Activated CD4-positive, alpha-beta T cell treated with anti-CD3 and anti-CD28 coated beads, Interleukin-2, Interleukin-6, amounts not matched to agents 100 ng/mL and 50 ng/mL, durations not matched to agents 16 hours and 8 hours (primary cell): ENCODE measurements around the gene PTPRA.
A peak's percentile ranks its signal among the peaks of the same experiment; 100 is the strongest.
"Not testable (repeated sequence)": the region's sequence is repeated elsewhere in the genome, so short reads cannot be mapped to it uniquely, and the experiment has no call there.

Experiments
- DNase-seq: peaks from one replicate; pipeline ENCODE4 v3.0.0-alpha.2; 2020

PTPRA gene

DNA sequence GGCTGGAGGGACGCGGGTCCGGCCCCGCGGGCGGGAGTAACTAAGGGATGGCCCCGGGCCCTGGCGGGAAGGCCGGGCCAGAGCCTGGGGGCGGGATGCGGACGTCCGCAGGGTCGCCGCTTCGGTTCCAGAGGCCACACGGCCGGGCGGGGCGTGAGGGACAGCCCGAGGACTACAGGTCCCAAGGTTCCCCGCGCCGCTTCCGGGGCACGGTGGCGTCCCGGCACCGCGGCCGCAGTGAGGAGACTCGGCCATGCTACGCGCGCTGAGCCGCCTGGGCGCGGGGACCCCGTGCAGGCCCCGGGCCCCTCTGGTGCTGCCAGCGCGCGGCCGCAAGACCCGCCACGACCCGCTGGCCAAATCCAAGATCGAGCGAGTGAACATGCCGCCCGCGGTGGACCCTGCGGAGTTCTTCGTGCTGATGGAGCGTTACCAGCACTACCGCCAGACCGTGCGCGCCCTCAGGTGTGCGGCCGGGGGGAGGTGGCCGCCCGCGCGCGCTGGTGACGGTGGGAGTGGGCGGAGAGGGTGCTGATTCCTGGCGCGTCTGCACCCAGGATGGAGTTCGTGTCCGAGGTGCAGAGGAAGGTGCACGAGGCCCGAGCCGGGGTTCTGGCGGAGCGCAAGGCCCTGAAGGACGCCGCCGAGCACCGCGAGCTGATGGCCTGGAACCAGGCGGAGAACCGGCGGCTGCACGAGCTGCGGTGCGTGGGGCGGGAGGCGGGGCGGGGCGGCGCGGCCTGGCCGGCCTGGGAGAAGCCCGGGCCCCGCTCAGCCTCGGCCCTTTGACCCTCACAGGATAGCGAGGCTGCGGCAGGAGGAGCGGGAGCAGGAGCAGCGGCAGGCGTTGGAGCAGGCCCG is 172.8 kb downstream of the PTPRA start, which contains the start of gene MRPS26:
MRPS26 (plus strand) TSS at position 237 of the 861 bp plus-strand sequence; CDS start at position 254, 17 bp downstream.
- peak; percentile 93 for DNase-seq

DNA sequence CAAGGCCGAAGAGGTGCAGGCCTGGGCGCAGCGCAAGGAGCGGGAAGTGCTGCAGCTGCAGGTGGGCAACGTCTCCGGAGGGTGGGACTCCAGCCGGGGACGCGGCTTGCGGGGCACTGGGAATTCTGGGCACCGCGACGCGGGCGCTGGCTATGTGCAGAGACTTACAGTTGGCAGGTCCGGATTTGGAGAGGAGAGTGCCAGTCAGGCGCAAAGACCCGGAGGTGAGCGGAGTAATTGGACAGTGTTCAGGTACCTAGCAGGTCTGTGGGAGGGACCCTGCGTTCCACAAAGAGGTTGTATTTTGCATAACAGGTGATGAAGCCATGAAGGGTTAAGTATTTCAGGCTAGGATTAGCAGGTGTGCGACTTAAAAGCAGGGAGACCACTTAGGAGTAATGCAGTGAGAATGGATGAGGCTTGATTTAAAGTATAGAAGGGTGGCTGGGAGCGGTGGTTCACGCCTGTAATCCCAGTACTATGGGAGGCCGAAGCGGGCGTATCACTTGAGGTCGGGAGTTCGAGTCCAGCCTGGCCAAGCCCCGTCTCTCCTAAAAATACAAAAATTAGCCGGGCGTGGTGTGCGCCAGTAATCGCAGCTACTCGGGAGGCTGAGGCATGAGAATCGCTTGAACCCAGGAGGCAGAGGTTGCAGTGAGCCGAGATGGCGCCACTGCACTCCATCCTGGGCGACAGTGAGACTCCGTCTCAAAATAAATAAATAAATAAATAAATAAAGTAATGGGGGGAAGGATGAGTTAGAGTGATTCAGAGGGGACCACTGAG is 173.6 kb downstream of the PTPRA start:
- peak; percentile 28 for DNase-seq

DNA sequence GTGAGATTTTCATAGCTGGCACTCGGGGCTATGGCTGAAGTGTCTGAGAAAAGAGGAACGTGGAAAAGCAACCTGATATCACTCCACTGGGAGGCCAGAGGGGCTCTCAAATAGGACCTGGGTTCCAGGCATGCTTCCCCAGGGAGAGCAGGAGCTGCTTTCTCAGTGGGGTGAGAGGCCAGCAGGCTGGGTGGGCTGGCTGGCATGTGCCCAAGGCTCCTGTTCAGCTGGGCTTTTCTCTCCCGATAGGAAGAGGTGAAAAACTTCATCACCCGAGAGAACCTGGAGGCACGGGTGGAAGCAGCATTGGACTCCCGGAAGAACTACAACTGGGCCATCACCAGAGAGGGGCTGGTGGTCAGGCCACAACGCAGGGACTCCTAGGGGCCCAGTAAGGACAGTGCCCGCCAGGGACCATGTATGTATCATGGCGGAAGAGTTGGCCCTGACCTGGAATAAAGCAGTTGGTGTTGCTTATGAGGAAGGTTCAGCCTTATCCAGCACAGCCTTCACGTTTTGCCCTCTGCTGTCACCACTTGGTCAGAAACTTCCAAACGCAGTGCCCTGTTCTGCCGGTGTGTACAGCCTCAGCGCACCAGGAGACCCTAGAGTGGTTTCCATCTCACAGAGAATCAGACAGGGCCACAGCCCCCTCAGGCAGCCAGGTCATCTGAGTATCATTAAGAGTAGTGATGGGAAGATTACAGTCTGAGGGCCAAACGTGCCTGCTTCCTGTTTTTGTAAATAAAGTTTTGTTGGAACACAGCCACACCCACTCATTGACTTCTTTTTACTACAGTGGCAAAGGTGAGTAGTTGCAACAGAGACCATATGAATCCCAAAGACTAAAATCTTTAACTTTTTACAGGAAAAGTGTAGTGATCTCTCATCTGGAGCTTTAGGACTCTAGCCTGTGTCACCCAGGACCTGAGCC is 174.5 kb downstream of the PTPRA start:
- no peak for DNase-seq

DNA sequence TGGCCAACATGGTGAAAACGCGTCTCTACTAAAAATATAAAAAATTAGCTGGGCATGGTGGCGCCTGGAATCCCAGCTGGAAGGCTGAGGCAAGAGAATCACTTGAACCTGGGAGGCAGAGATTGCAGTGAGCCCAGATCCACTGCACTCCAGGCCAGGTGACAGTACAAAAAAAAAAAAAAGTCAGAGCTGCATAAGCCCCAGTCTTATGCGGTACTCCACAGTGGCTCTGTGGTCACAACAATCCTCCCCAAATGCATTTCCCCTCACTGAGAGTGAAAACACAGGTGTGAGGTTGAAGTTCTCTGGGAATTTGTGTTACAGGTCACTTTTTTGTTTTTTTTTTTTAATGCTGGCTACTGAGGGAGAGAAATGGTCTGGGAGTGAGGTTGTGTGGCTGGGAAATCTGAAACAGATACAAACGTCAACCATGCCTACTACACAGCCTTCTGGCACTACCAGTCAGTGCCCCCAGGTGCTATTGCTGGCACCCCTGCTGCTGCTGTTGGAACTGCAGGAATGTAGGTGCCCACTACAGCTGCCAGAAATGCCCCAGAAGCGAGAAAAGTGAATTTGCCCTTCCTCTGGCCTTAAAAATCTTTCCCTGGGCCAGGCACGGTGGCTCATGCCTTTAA is 178.2 kb downstream of the PTPRA start:
- DNase-seq: no peak

GRCh38 chr20:3059489-3059888 is 186.2 kb downstream of the PTPRA start:
- no peak for DNase-seq

GRCh38 chr20:3064119-3064518 is 190.8 kb downstream of the PTPRA start:
- not testable (repeated sequence) for DNase-seq

GRCh38 chr20:3067139-3068014 is 194.1 kb downstream of the PTPRA start:
- no peak for DNase-seq

DNA sequence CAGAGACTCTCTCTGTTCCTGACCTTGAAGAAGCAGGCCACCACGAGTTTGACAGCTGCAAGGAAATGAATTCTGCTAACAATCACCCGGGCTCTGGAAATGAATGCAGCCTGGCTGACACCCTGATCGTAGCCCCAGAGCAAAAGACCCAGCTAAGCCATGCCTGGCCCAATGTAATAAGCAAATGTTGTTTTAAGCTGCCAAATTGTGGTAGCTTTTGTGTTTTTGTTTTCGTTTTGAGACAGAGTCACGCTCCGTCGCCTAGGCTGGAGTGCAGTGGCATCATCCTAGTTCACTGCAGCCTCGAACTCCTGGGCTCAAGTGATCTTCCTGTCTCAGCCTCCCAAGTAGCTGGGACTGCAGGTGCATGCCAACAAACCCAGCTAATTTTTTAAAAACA is 194.8 kb downstream of the PTPRA start:
- no peak for DNase-seq

DNA sequence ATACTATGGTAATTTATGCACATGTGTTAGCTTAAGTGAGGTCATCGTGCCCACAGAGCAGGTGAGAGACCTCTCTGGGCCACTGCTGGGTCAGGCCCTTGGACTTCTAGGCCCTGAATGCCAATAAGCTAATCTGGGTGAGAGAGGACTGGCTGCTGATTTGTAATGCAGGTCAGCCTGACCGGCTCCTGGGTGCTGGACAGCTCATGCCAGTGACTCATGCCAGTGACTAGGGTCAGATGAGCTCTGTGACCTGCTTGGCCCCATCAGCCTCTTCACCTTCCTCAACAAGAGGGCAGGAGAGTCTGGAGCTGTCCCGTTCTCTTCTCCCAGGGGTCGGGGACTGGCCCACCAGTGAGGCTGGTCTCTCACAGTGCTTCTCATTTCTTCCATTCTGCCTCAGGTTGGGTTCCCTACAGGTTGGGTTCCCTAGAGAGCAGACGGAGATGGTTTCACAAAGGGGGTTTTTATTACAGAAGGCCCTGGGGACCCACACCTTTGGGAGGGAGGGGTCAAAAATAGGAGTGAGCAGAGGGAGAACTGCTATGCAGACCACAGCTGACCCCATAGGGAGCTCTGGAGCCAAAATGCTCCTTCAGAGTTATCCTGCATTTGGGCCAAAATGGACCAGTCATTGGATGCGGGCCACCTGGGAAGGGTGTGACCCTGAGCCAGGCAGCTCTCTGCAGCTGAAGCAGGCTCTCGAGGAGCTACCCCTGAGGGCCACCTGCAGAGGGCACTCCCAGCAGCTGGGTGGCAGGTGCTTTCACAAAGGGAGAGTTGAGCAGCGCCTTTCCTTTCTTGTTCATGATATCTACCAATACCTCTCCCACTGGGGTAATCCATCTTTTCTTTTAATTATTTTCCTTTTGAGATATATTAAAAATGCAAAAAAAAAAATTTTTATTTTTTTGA is 196.0 kb downstream of the PTPRA start:
- DNase-seq: no peak

GRCh38 chr20:3070725-3071124 is 197.4 kb downstream of the PTPRA start:
- no peak for DNase-seq

DNA sequence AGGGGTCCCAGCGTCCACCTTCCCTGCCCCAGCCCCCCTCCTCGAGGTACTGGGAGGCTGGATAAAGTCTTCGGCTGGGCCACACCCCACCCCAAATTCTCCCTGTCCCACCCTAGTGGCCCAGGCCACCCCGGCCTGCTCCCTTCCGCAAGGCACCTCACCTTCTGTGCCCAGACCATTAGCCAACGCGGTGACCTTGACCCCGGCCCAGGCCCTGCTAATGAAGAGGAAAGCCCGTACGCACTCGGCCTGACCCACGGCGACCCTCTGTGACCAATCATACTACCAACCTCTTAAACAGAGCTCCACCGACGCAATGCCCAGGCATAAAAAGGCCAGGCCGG is 198.0 kb downstream of the PTPRA start:
- DNase-seq: no peak

DNA sequence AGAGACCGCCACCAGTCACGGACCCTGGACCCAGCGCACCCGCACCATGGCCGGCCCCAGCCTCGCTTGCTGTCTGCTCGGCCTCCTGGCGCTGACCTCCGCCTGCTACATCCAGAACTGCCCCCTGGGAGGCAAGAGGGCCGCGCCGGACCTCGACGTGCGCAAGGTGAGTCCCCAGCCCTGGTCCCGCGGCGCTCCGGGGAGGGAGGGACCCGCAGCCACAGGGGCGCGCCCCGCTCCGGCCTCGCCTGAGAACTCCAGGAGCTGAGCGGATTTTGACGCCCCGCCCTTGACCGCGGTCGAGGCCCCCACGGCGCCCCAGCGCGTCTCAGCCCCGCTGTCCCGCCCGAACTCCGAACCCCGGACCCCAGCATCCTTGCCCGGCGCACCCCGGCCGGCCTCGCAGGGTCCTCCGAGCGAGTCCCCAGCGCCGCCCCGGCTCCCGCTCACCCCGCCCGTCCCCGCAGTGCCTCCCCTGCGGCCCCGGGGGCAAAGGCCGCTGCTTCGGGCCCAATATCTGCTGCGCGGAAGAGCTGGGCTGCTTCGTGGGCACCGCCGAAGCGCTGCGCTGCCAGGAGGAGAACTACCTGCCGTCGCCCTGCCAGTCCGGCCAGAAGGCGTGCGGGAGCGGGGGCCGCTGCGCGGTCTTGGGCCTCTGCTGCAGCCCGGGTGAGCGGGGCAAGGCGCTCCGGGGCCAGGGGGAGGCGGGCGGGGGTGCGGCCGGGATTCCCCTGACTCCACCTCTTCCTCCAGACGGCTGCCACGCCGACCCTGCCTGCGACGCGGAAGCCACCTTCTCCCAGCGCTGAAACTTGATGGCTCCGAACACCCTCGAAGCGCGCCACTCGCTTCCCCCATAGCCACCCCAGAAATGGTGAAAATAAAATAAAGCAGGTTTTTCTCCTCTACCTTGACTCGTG is 198.6 kb downstream of the PTPRA start, which contains the start of gene OXT:
OXT (plus strand) TSS at position 11 of the 920 bp plus-strand sequence; CDS start at position 47, 36 bp downstream.
- peak; percentile 62 for DNase-seq

DNA sequence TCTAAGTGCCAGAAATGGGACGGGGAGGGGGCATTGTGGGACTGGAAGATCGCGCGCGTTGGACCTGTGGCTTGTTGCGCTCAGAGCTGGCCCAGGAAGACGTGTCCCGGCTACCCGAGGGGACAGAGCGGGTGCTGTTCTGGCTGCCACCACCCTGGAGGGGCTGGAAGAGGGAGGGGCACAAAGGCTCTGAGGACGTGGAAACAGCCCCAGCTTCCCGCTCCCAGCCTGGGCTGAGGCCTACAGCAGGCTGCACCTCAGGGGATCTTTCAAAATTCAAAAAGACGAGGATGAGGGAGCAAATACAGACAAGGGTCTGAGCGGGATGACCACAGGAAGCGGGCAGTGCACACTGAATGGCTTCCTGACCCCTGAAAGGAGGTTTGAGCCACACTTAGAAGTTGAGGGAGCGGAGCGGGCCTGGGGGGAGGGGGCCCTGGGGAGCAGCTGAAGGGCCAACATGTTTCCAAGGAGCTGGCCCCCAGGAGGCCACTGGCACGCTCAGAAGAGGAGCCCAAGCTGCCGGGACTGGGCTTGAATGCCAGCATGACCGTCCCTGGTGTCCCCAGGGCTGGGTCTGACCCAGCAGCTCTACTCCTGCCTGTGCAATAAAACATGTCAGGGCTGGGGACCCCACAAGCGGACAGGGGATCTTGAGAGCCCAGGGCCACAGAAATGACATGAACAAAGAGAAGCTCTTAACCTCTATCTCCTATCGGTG is 199.4 kb downstream of the PTPRA start:
- DNase-seq: no peak

DNA sequence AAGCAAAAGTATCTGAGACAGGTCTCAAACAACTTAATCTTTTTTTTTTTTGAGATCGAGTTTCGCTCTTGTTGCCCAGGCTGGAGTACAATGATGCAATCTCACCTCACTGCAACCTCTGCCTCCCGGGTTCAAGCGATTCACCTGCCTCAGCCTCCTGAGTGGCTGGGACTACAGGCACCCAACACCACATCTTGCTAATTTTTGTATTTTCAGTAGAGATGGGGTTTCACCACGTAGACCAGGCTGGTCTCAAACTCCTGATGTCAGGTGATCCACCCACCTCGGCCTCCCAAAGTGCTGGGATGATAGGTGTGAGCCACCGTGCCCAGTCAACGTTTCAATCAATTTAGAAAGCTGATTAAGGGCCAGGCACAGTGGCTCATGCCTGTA is 200.0 kb downstream of the PTPRA start:
- DNase-seq: not testable (repeated sequence)

- DNase-seq: no peak
Observed at GRCh38 chr20:3074812-3075211, 201.5 kb downstream of the PTPRA start.

- DNase-seq: not testable (repeated sequence)
Observed at GRCh38 chr20:3075315-3075714, 202.0 kb downstream of the PTPRA start.

DNA sequence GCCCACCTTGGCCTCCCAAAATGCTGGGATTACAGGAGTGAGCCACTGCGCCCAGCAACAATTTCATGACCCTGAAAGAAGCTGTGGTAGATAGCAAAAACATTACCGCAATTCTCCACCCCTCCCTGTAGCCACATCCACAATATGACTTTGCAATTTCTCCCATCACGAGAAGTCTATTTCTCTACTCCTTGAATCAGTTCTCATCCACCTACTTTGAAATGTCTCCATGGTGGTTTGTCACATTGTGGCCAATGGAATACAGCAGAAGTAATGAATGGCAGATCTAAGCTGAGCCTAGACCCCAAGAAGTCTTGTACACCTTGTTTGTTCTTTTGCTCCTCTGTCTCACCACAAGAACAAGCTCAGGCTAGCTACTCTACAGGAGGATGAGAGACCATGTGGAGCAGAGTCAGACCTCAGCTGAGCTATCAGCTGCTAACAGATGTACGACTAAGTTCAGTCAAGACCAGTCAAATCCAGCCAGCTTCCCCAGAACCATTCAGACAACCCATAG is 204.4 kb downstream of the PTPRA start:
- peak; percentile 22 for DNase-seq

DNA sequence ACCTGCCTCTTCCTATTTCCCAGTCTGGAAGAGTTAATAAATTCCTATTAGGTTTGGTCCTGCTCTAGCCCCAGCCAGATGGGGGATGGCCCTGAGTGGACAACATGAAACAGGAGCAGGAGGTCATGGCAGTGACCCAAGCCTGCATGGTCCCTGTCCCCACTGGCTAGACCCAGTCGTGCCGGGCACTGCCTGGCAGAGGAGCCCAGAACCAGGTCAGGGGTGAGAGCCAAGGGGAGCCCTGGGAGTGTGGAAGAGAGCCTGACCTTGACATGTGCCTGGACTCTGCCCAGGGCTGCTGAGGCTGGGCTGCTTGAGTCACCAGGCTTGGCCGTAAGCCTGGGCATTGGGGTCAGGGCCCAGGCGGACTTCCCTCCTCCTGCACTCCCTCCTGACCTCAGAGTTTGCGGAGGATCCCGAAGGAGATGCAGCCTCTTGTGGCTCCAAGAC is 207.7 kb downstream of the PTPRA start:
- no peak for DNase-seq
